Measurements from ENCODE around the gene ZNF780B. TPM values are rescaled to one million over a fixed set of nuclear protein-coding genes. Genes with fewer than 3 reads are reported as not detected.

ZNF780B gene
- total RNA-seq, 2 donors from 2014 or later: 21.2 to 25.3 TPM

GRCh38 chr19:40005691-40006272 lies 50.2 kb downstream of the ZNF780B start:
- no peaks in the 10 kb centered on the region for H3K27me3 ChIP-seq (replicated peaks; ENCODE audit: insufficient read depth)
- H3K9me3 ChIP-seq: no peaks in the 10 kb centered on the region
- DNase-seq (ENCODE audit: low spot score) (no peak), ATAC-seq (ENCODE audit: insufficient number of reproducible peaks, low FRiP score, low read depth) (no peak)
- H3K4me1 ChIP-seq (ENCODE audit: control insufficient read depth in 1 of 2, low read depth in 2 of 2): no peaks in the 10 kb centered on the region
- H3K4me3 ChIP-seq: no peak overlapping the region
- peaks cover 28% of the 10 kb centered on the region for H3K36me3 ChIP-seq
- no peak for TF ChIP-seq CTCF (IDR thresholded peaks at IDR 0.05)
- no peak overlapping the region for H3K27ac ChIP-seq

- no peak overlapping the region for H3K4me3 ChIP-seq
- TF ChIP-seq CTCF (IDR thresholded peaks at IDR 0.05): no peak
- DNase-seq (ENCODE audit: low spot score) (no peak), ATAC-seq (ENCODE audit: insufficient number of reproducible peaks, low FRiP score, low read depth) (no peak)
- H3K4me1 ChIP-seq (ENCODE audit: control insufficient read depth in 1 of 2, low read depth in 2 of 2): peaks cover 10 to 26% of the 10 kb centered on the region in 2 donors
- H3K36me3 ChIP-seq: no peaks in the 10 kb centered on the region
- H3K9me3 ChIP-seq: no peaks in the 10 kb centered on the region
- H3K27ac ChIP-seq: peak overlapping the region in 1 of 2 donors; percentile 78
- no peaks in the 10 kb centered on the region for H3K27me3 ChIP-seq (replicated peaks; ENCODE audit: insufficient read depth)
Measured at GRCh38 chr19:39998501-39998900, 57.5 kb downstream of the ZNF780B start.

- peaks cover 10 to 26% of the 10 kb centered on the region in 2 donors for H3K4me1 ChIP-seq (ENCODE audit: control insufficient read depth in 1 of 2, low read depth in 2 of 2)
- H3K9me3 ChIP-seq: no peaks in the 10 kb centered on the region
- no peaks in the 10 kb centered on the region for H3K36me3 ChIP-seq
- TF ChIP-seq CTCF (IDR thresholded peaks at IDR 0.05): no peak
- no peaks in the 10 kb centered on the region for H3K27me3 ChIP-seq (replicated peaks; ENCODE audit: insufficient read depth)
- H3K4me3 ChIP-seq: peak overlapping the region; percentile 81
- DNase-seq (ENCODE audit: low spot score) (no peak), ATAC-seq (ENCODE audit: insufficient number of reproducible peaks, low FRiP score, low read depth) (no peak)
- peak overlapping the region; percentile 78 to 89 for H3K27ac ChIP-seq
Measured at GRCh38 chr19:39997638-39998216, 58.3 kb downstream of the ZNF780B start.

GRCh38 chr19:39996811-39997637 lies 59.0 kb downstream of the ZNF780B start, which contains the start of gene ZNF546:
Gene ZNF546 (plus strand): TSS chr19:39997060. CDS start chr19:39998327, 1,267 bp downstream.
- Histone ChIP-seq H3K4me3 (peak within 1 kb of the TSS; percentile 81), H3K4me1 (ENCODE audit: control insufficient read depth in 1 of 2, low read depth in 2 of 2) (peaks cover 10 to 26% of the 10 kb centered on the region in 2 donors), H3K27me3 (replicated peaks; ENCODE audit: insufficient read depth) (no peaks in the 10 kb centered on the region), H3K36me3 (no peaks in the 10 kb centered on the region), H3K9me3 (no peaks in the 10 kb centered on the region), H3K27ac (peak within 1 kb of the TSS; percentile 78 to 89)
- TF ChIP-seq CTCF (IDR thresholded peaks at IDR 0.05): no peak
- ATAC-seq (ENCODE audit: insufficient number of reproducible peaks, low FRiP score, low read depth) (peak; percentile 80), DNase-seq (ENCODE audit: low spot score) (peak; percentile 83)

- peak overlapping the region; percentile 81 for H3K4me3 ChIP-seq
- peaks cover 10 to 26% of the 10 kb centered on the region in 2 donors for H3K4me1 ChIP-seq (ENCODE audit: control insufficient read depth in 1 of 2, low read depth in 2 of 2)
- no peaks in the 10 kb centered on the region for H3K9me3 ChIP-seq
- ATAC-seq (ENCODE audit: insufficient number of reproducible peaks, low FRiP score, low read depth) (peak; percentile 25), DNase-seq (ENCODE audit: low spot score) (no peak)
- H3K27ac ChIP-seq: peak overlapping the region; percentile 78 to 89
- no peaks in the 10 kb centered on the region for H3K36me3 ChIP-seq
- no peak for TF ChIP-seq CTCF (IDR thresholded peaks at IDR 0.05)
- no peaks in the 10 kb centered on the region for H3K27me3 ChIP-seq (replicated peaks; ENCODE audit: insufficient read depth)
Measured at GRCh38 chr19:39996218-39996810, 59.7 kb downstream of the ZNF780B start.
